Lung (tissue), 12 donors: ENCODE results near the gene RHOT2. TPM values are rescaled to one million over a fixed set of nuclear protein-coding genes. Genes with fewer than 3 reads are reported as not detected.
A peak's percentile ranks its signal among the peaks of the same experiment; 100 is the strongest.

ENCODE experiments used
- ATAC-seq: fragments of 200-7000 bp; cut with Tn5 transposase; one replicate; pipeline ENCODE4 v1.9.1; 2020; ENCODE audit warnings: moderate number of reproducible peaks; ENCODE audit not compliant: insufficient read depth, low FRiP score
- DNase-seq, 3 donors: peaks; one replicate each; pipeline ENCODE4 v3.0.0-alpha.2; 2013 to 2017
- H3K27ac ChIP-seq, 2 donors: one replicate each; pipeline ENCODE4 v1.5.1; 2013; ENCODE audit warnings: mild to moderate bottlenecking in 2 of 2, moderate library complexity in 2 of 2, control low read depth in 1 of 2, inconsistent platforms in 1 of 2, low read depth in 1 of 2, low read length in 1 of 2
- H3K27me3 ChIP-seq, 3 donors: one replicate each; pipeline ENCODE4 v1.5.1; 2013; ENCODE audit warnings: low read length in 2 of 3; ENCODE audit not compliant: control insufficient read depth in 3 of 3, insufficient read depth in 3 of 3
- H3K36me3 ChIP-seq, 4 donors: one replicate each; pipeline ENCODE4 v1.5.1; 2013; ENCODE audit warnings: low read length in 4 of 4, mild to moderate bottlenecking in 1 of 4, moderate library complexity in 1 of 4; ENCODE audit not compliant: control insufficient read depth in 4 of 4, insufficient read depth in 4 of 4
- H3K4me1 ChIP-seq, 5 donors: one replicate each; pipeline ENCODE4 v1.5.1; 2013; ENCODE audit warnings: low read length in 5 of 5, mild to moderate bottlenecking in 2 of 5, moderate library complexity in 1 of 5; ENCODE audit not compliant: control insufficient read depth in 5 of 5, insufficient read depth in 5 of 5
- H3K4me3 ChIP-seq: one replicate; pipeline ENCODE4 v1.5.1; 2013; ENCODE audit warnings: mild to moderate bottlenecking, control low read depth, moderate library complexity
- H3K9ac ChIP-seq, 2 donors: one replicate each; pipeline ENCODE4 v1.5.1; 2013; ENCODE audit warnings: low read length in 2 of 2, control low read depth in 1 of 2; ENCODE audit not compliant: insufficient read depth in 1 of 2
- H3K9me3 ChIP-seq, 4 donors: one replicate each; pipeline ENCODE4 v1.5.1; 2013; ENCODE audit warnings: low read length in 3 of 4, mild to moderate bottlenecking in 1 of 4, moderate library complexity in 1 of 4; ENCODE audit not compliant: control insufficient read depth in 4 of 4, insufficient read depth in 3 of 4
- WGBS, 2 donors: extraction: QIAGEN DNeasy Blood & Tissue Kit; methylation state at CpG; one replicate each; pipeline ENCODE4 v1.1.7; 2013; 5-methylcytosine and 5-hydroxymethylcytosine counted together
- polyA plus RNA-seq, 2 donors: library from polyadenylated mRNA; stranded (reverse); fragments of 200-250 nt; gene quantifications; one replicate each; pipeline ENCODE4 v1.2.1, GENCODE V29; 2013
- total RNA-seq, 2 donors: library from RNA; depleted of rRNA in 1 of 2; stranded (reverse); fragments of >200 nt in 1 of 2; gene quantifications; one replicate each; pipeline ENCODE4 v1.2.1, GENCODE V29; 2014 to 2021
- TF ChIP-seq, protein P1 (sequence below): IDR thresholded peaks from 2 replicates; pipeline ENCODE4 v1.5.1; 2012; ENCODE audit warnings: mild to moderate bottlenecking; ENCODE audit errors: control extremely low read depth, extremely low read depth
- donor health status: control.
- donor health status: control.
- donor health status: Bipolar disorder and iron deficiency.
- donor health status: healthy.
- donor health status: DM: yes; HTN: yes; CAD: no.

Gene RHOT2
- total and polyA plus RNA-seq, 4 donors, result 40.5 to 121 (median 115) TPM

- H3K9me3 ChIP-seq, result no peaks in the 10 kb centered on the region
- peaks cover 0 to 3% (median 0%) of the 10 kb centered on the region in 4 donors for H3K36me3 ChIP-seq
- no peak overlapping the region for H3K4me3 ChIP-seq
- peaks cover 0 to 36% (median 7%) of the 10 kb centered on the region in 5 donors for H3K4me1 ChIP-seq
- 83 to 88% methylated on average over 9 of the region's 9 CpGs for WGBS, 2 donors
- H3K27me3 ChIP-seq, result peaks cover 0 to 3% (median 0%) of the 10 kb centered on the region in 3 donors
- no peak overlapping the region for H3K27ac ChIP-seq
- no peak overlapping the region for H3K9ac ChIP-seq
- no peak for DNase-seq
- TF ChIP-seq, protein P1, sequence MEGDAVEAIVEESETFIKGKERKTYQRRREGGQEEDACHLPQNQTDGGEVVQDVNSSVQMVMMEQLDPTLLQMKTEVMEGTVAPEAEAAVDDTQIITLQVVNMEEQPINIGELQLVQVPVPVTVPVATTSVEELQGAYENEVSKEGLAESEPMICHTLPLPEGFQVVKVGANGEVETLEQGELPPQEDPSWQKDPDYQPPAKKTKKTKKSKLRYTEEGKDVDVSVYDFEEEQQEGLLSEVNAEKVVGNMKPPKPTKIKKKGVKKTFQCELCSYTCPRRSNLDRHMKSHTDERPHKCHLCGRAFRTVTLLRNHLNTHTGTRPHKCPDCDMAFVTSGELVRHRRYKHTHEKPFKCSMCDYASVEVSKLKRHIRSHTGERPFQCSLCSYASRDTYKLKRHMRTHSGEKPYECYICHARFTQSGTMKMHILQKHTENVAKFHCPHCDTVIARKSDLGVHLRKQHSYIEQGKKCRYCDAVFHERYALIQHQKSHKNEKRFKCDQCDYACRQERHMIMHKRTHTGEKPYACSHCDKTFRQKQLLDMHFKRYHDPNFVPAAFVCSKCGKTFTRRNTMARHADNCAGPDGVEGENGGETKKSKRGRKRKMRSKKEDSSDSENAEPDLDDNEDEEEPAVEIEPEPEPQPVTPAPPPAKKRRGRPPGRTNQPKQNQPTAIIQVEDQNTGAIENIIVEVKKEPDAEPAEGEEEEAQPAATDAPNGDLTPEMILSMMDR, result no peak
- ATAC-seq, result no peak
These were observed 29.1 kb upstream of the RHOT2 start for GRCh38 chr16:638836-639235.

DNA sequence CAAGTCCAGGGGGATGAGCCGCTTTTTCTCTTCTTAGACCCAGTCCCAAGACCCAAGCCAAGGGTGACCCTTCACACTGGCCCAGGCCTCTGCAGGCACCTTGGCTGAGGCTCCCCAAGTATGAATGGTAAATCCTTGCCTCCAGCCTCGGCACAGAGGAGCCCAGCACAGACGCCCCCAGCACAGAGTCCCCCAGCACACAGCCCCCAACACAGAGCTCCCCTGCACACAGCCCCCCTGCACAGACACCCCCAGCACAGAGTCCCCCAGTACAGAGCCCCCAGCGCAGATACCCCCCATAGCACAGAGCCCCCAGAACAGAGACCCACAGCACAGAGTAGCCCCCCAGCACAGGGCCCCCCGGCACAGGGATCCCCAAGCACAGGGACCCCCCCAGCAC, 27.3 kb upstream of the RHOT2 start:
- 90 to 93% methylated on average over 5 of the region's 5 CpGs for WGBS, 2 donors
- H3K9ac ChIP-seq, result no peak overlapping the region
- H3K27me3 ChIP-seq, result peaks cover 0 to 3% (median 0%) of the 10 kb centered on the region in 3 donors
- TF ChIP-seq, protein P1, result no peak
- H3K4me1 ChIP-seq, result peaks cover 0 to 27% (median 7%) of the 10 kb centered on the region in 5 donors
- ATAC-seq, result no peak
- H3K9me3 ChIP-seq, result no peaks in the 10 kb centered on the region
- DNase-seq, result no peak
- H3K27ac ChIP-seq, result peak overlapping the region; percentile 54 to 96
- no peak overlapping the region for H3K4me3 ChIP-seq
- no peaks in the 10 kb centered on the region for H3K36me3 ChIP-seq

DNA sequence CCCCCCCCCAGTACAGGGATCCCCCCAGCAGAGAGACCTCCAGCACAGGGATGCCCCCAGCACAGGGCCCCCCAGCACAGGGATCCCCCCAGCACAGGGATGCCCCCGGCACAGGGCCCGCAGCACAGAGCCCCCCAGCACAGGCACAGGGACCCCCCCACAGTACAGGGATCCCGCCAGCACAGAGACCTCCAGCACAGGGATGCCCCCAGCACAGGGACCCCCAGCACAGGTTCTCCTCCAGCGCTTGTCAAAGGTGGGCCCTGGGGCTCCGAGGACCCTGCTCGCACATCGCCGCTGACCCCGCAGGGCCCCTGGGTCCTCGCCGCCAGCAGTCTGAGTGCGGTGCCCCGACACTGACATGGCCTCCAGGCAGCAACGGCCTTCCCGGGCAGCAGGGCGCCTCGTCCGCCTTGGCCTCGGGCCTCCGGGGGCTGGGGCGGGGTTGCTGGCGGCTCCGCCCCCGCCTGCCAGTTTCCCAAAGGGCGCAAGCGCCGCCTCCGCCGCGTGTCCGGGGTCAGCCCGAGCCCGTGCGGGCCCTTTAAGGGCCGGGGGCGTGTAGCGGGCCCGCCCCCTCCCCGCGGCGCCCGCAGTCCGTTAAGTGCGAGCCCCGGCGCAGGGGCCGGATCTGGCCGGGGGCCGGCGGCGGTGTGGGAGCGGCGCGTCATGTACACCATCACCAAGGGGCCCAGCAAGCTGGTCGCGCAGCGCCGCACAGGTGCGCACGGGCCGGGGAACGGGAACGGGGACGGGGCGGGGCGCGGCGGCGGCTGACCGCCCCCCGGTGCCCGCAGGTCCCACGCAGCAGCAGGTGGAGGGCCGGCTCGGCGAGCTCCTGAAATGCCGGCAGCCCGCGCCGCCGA, 26.4 kb upstream of the RHOT2 start, which contains the start of gene MCRIP2:
MCRIP2 (plus strand) TSS at position 503 of the 863 bp plus-strand sequence; CDS start at position 667, 164 bp downstream.
- peak; percentile 54 for ATAC-seq
- peak within 1 kb of the TSS in 1 of 2 donors; percentile 11 for H3K9ac ChIP-seq
- H3K27ac ChIP-seq, result peak within 1 kb of the TSS; percentile 87 to 96
- TF ChIP-seq, protein P1, result no peak
- H3K36me3 ChIP-seq, result peaks cover 0 to 2% (median 0%) of the 10 kb centered on the region in 4 donors
- WGBS, 2 donors, result 1 to 2% methylated on average over 68 to 81 of the region's 81 CpGs
- peak within 1 kb of the TSS; percentile 73 for H3K4me3 ChIP-seq
- peaks cover 0 to 30% (median 7%) of the 10 kb centered on the region in 5 donors for H3K4me1 ChIP-seq
- DNase-seq, result peak; percentile 70 to 80 (median 78)
- H3K27me3 ChIP-seq, result peaks cover 0 to 3% (median 0%) of the 10 kb centered on the region in 3 donors
- no peaks in the 10 kb centered on the region for H3K9me3 ChIP-seq
